Fibroblast of lung (primary cell): Measurements from ENCODE around the gene ENOX1. TPM values are rescaled to one million over a fixed set of nuclear protein-coding genes. Genes with fewer than 3 reads are reported as not detected.

ENCODE experiments used
- DNase-seq, 2 donors: peaks; one replicate each; pipeline versions ENCODE4 v3.0.0 to v3.0.0-alpha.2; 2010; ENCODE audit warnings: low read depth in 2 of 2
- H2AFZ ChIP-seq: 2 replicates; pipeline ENCODE4 v1.5.1; 2012; ENCODE audit warnings: low read length, control low read depth, inconsistent platforms
- H3K27ac ChIP-seq: 2 replicates; pipeline ENCODE4 v1.5.1; 2011; ENCODE audit warnings: low read length, control low read depth; ENCODE audit not compliant: insufficient read depth
- H3K27me3 ChIP-seq: 2 replicates; pipeline ENCODE4 v1.5.1; 2011; ENCODE audit warnings: mild to moderate bottlenecking, low read length; ENCODE audit not compliant: control insufficient read depth, insufficient read depth
- H3K36me3 ChIP-seq: 2 replicates; pipeline ENCODE4 v1.5.1; 2011; ENCODE audit warnings: low read length; ENCODE audit not compliant: control insufficient read depth, insufficient read depth
- H3K4me1 ChIP-seq: 2 replicates; pipeline ENCODE4 v1.5.1; 2011; ENCODE audit warnings: low read length; ENCODE audit not compliant: control insufficient read depth, insufficient read depth; ENCODE audit errors: extremely low read depth
- H3K4me2 ChIP-seq: 2 replicates; pipeline ENCODE4 v1.5.1; 2011; ENCODE audit warnings: low read length, control low read depth; ENCODE audit not compliant: insufficient read depth; ENCODE audit errors: extremely low read depth
- H3K4me3 ChIP-seq, 4 experiments: fragments of 200-600 bp in 1 of 4; sonication (generic) in 1 of 4; replicated peaks in 1 of 4; 2 replicates each; pipeline ENCODE4 v1.5.1; 2011 to 2016; ENCODE audit warnings: low read length in 4 of 4, low read depth in 3 of 4, mild to moderate bottlenecking in 3 of 4, control low read depth in 2 of 4, inconsistent platforms in 1 of 4, mixed read lengths in 1 of 4; ENCODE audit not compliant: insufficient read depth in 1 of 4; ENCODE audit errors: control extremely low read depth in 1 of 4
- H3K79me2 ChIP-seq: 2 replicates; pipeline ENCODE4 v1.5.1; 2012; ENCODE audit warnings: mild to moderate bottlenecking, low read length, inconsistent platforms; ENCODE audit not compliant: control insufficient read depth, insufficient read depth
- H3K9ac ChIP-seq: 2 replicates; pipeline ENCODE4 v1.5.1; 2011; ENCODE audit warnings: mild to moderate bottlenecking, low read length, control low read depth; ENCODE audit not compliant: insufficient read depth
- H3K9me3 ChIP-seq: 2 replicates; pipeline ENCODE4 v1.5.1; 2012; ENCODE audit warnings: low read depth, low read length; ENCODE audit not compliant: control insufficient read depth, insufficient read depth
- H4K20me1 ChIP-seq: 2 replicates; pipeline ENCODE4 v1.5.1; 2011; ENCODE audit warnings: low read length; ENCODE audit not compliant: control insufficient read depth, insufficient read depth; ENCODE audit errors: extremely low read depth
- EZH2 ChIP-seq: IDR thresholded peaks from 2 replicates; pipeline ENCODE4 v1.5.1; 2012; ENCODE audit warnings: low read length, control low read depth, mild to moderate bottlenecking; ENCODE audit errors: missing control alignments
- polyA plus RNA-seq, 2 donors: library from polyadenylated mRNA; depleted of rRNA in 1 of 2; stranded (reverse) in 1 of 2; unstranded in 1 of 2; fragments of >200 nt; gene quantifications; 2 replicates each; pipeline ENCODE4 v1.2.1, GENCODE V29; 2011 to 2012; ENCODE audit warnings: missing spikeins in 1 of 2
- total RNA-seq: library from RNA; depleted of rRNA; stranded (reverse); fragments of >200 nt; gene quantifications from 2 replicates; pipeline ENCODE4 v1.2.1, GENCODE V29; 2014
- TF ChIP-seq, protein P1 (sequence below), 2 donors: IDR thresholded peaks in 1 of 2; conservative IDR thresholded peaks in 1 of 2; 1 replicate in 1 of 2; 2 replicates in 1 of 2; pipeline ENCODE4 v1.5.1; 2011 to 2012; ENCODE audit warnings: low read length in 2 of 2, control low read depth in 1 of 2, inconsistent platforms in 1 of 2, low read depth in 1 of 2, mild to moderate bottlenecking in 1 of 2

The ENOX1 gene
- total and polyA plus RNA-seq, 2 donors (not counting 1 experiment from before 2014, with no cell fraction given) = 3.5 to 7.6 TPM

DNA sequence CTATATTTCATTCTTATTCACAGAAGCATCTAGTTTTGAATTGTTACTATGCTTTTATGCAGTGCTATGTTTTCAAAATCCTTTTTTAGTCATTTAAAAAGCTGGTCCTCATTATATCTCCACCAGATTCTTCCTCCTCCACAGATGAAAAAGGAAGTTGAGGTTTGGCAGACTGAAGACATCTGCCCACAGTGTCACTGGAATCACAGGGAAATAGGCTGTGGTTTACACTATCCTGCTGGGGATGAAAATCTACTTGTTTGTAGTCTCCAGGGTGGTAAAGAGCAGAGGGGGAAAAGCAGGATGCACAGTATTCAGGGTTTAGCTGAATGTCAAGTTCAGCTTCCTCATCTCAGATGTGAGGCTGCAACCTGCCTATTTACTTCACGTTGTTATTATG is 412.2 kb downstream of the ENOX1 start:
- Histone ChIP-seq H3K27ac (no peak overlapping the region), H3K27me3 (no peaks in the 10 kb centered on the region), H3K4me1 (no peaks in the 10 kb centered on the region), H3K79me2 (no peaks in the 10 kb centered on the region), H3K4me3 (no peak overlapping the region), H4K20me1 (no peaks in the 10 kb centered on the region), H3K4me2 (no peak overlapping the region), H3K9ac (no peak overlapping the region), H3K9me3 (no peaks in the 10 kb centered on the region), H2AFZ (no peak overlapping the region), H3K36me3 (no peaks in the 10 kb centered on the region)
- TF ChIP-seq, protein P1, sequence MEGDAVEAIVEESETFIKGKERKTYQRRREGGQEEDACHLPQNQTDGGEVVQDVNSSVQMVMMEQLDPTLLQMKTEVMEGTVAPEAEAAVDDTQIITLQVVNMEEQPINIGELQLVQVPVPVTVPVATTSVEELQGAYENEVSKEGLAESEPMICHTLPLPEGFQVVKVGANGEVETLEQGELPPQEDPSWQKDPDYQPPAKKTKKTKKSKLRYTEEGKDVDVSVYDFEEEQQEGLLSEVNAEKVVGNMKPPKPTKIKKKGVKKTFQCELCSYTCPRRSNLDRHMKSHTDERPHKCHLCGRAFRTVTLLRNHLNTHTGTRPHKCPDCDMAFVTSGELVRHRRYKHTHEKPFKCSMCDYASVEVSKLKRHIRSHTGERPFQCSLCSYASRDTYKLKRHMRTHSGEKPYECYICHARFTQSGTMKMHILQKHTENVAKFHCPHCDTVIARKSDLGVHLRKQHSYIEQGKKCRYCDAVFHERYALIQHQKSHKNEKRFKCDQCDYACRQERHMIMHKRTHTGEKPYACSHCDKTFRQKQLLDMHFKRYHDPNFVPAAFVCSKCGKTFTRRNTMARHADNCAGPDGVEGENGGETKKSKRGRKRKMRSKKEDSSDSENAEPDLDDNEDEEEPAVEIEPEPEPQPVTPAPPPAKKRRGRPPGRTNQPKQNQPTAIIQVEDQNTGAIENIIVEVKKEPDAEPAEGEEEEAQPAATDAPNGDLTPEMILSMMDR (conservative IDR thresholded peaks at IDR 0.05 in 1 of 2, IDR thresholded peaks at IDR 0.05 in 1 of 2; ENCODE audit: low read depth in 1 of 2, low read length in 2 of 2) = no peak
- no peak for TF ChIP-seq EZH2
- peak; percentile 44 to 89 for DNase-seq

- no peaks in the 10 kb centered on the region for H3K79me2 ChIP-seq
- no peak for TF ChIP-seq EZH2
- TF ChIP-seq, protein P1 (conservative IDR thresholded peaks at IDR 0.05 in 1 of 2, IDR thresholded peaks at IDR 0.05 in 1 of 2; ENCODE audit: low read depth in 1 of 2, low read length in 2 of 2) = no peak
- no peak for DNase-seq
- no peak overlapping the region for H3K4me3 ChIP-seq
- H3K27me3 ChIP-seq = no peaks in the 10 kb centered on the region
- no peaks in the 10 kb centered on the region for H3K9me3 ChIP-seq
- H2AFZ ChIP-seq = no peak overlapping the region
- H4K20me1 ChIP-seq = no peaks in the 10 kb centered on the region
- H3K27ac ChIP-seq = no peak overlapping the region
- H3K4me2 ChIP-seq = no peak overlapping the region
- no peaks in the 10 kb centered on the region for H3K4me1 ChIP-seq
- H3K36me3 ChIP-seq = no peaks in the 10 kb centered on the region
- H3K9ac ChIP-seq = no peak overlapping the region
Measured at GRCh38 chr13:43373400-43373799, 413.4 kb downstream of the ENOX1 start.

DNA sequence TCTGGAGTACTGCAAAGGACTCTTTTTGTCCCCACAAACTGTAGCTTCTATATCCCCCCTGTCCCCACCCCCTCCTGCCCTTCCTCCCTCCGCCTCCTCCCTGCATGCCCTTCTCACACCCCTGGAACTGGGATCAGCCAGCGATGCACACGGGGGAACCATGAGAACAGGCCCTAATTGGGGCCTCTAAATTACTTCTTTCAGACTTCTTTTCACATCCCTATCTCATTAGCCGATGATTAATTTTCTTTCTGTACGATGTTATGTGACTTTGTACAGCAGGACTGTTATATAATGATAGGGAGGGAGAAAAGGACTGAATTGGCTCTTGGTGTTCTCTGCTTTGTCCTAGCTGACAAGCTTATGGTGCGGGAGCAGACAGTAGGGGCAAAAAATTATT is 415.9 kb downstream of the ENOX1 start:
- Histone ChIP-seq H3K27ac (no peak overlapping the region), H3K4me2 (no peak overlapping the region), H3K4me3 (no peak overlapping the region), H3K36me3 (no peaks in the 10 kb centered on the region), H3K9ac (no peak overlapping the region), H3K79me2 (no peaks in the 10 kb centered on the region), H3K9me3 (no peaks in the 10 kb centered on the region), H2AFZ (no peak overlapping the region), H4K20me1 (no peaks in the 10 kb centered on the region), H3K27me3 (no peaks in the 10 kb centered on the region), H3K4me1 (no peaks in the 10 kb centered on the region)
- no peak for TF ChIP-seq EZH2
- TF ChIP-seq, protein P1 (conservative IDR thresholded peaks at IDR 0.05 in 1 of 2, IDR thresholded peaks at IDR 0.05 in 1 of 2; ENCODE audit: low read depth in 1 of 2, low read length in 2 of 2) = no peak
- DNase-seq = no peak
